Fibroblast of gingiva (primary cell): ENCODE measurements around the gene MESP2.

ENCODE experiments used
- DNase-seq: peaks from one replicate; pipeline ENCODE4 v3.0.0-alpha.2; 2011; ENCODE audit warnings: low read depth

Gene MESP2

GRCh38 chr15:89802231-89802928, 26.2 kb downstream of the MESP2 start:
- DNase-seq = no peak

- no peak for DNase-seq
Observed at GRCh38 chr15:89802986-89803824, 27.1 kb downstream of the MESP2 start.

GRCh38 chr15:89803941-89804800, 28.0 kb downstream of the MESP2 start:
- no peak for DNase-seq

GRCh38 chr15:89805241-89806209, 29.4 kb downstream of the MESP2 start:
- no peak for DNase-seq

- no peak for DNase-seq
Observed at GRCh38 chr15:89806210-89806558, 30.1 kb downstream of the MESP2 start.

- no peak for DNase-seq
Observed at GRCh38 chr15:89806559-89807550, 30.7 kb downstream of the MESP2 start.

GRCh38 chr15:89807689-89808088, 31.6 kb downstream of the MESP2 start:
- DNase-seq = no peak

- no peak for DNase-seq
Observed at GRCh38 chr15:89808160-89808870, 32.2 kb downstream of the MESP2 start.

GRCh38 chr15:89809093-89809786, 33.1 kb downstream of the MESP2 start:
- DNase-seq = no peak

- DNase-seq = no peak
Observed at GRCh38 chr15:89809787-89810148, 33.6 kb downstream of the MESP2 start.

- DNase-seq = no peak
Observed at GRCh38 chr15:89810837-89811236, 34.7 kb downstream of the MESP2 start.

GRCh38 chr15:89812011-89812846, 36.1 kb downstream of the MESP2 start:
- DNase-seq = peak; percentile 86

GRCh38 chr15:89812847-89813320, 36.8 kb downstream of the MESP2 start:
- no peak for DNase-seq

GRCh38 chr15:89813381-89814111, 37.4 kb downstream of the MESP2 start:
- no peak for DNase-seq

- DNase-seq = no peak
Observed at GRCh38 chr15:89814112-89814742, 38.1 kb downstream of the MESP2 start.

GRCh38 chr15:89815769-89816168, 39.6 kb downstream of the MESP2 start:
- DNase-seq = no peak
